Gastroesophageal sphincter (tissue), 3 donors: ENCODE results near the gene TXNDC11.

ENCODE experiments used
- EP300 ChIP-seq: sonication (generic); formaldehyde crosslinking; IDR thresholded peaks from one replicate; pipeline ENCODE4 v1.6.1; 2017; ENCODE audit warnings: antibody characterized with exemption, mild to moderate bottlenecking
- POLR2A ChIP-seq, 2 donors: fragments of 450-650 bp; IDR thresholded peaks; one replicate each; pipeline ENCODE4 v1.6.1; 2017; ENCODE audit warnings: antibody characterized with exemption in 2 of 2, mild to moderate bottlenecking in 2 of 2, moderate library complexity in 1 of 2
- TF ChIP-seq, protein P1 (sequence below), 4 experiments: fragments of 200-600 bp in 2 of 4; fragments of 450-650 bp in 2 of 4; sonication (generic) in 1 of 4; IDR thresholded peaks; one replicate each; pipeline ENCODE4 v1.5.1; 2017 to 2019; ENCODE audit warnings: antibody characterized with exemption in 4 of 4, mild to moderate bottlenecking in 2 of 4, moderate library complexity in 2 of 4

DNA sequence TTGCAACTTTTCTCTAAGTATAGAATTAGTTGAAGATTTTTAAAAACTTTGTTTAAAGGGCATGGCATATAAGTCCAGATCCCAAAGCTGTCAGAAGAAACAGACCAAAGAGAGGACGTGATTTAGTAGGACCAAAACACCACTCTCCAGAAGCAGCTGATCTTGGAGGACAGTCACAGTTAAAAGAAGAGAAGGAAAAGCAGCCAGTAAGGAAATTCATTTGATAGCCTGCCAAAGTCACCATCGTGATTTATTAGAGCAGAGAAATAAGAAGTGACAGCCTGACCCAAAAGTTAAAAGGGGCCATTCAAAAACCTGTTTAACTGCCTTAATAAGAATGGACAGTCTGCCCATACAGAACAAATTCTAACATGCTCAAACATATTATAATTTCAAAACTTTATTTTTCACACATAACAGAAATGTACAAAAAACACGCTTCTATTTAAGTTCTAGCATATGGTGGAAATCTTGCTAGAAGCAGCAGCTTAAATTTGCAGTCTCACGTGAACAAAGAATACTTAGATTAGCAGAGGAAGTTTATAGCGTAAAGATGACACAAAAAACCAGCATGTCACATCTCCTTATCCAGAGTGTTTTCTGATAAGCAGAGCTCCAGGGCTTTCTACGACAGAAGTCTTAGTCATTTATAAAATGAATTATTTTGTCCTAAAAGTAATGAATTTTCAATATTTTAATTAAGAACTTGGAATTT is 37.2 kb downstream of the TXNDC11 start:
- TF ChIP-seq POLR2A (IDR thresholded peaks at IDR 0.05) (no peak), EP300 (no peak)
- TF ChIP-seq, protein P1, sequence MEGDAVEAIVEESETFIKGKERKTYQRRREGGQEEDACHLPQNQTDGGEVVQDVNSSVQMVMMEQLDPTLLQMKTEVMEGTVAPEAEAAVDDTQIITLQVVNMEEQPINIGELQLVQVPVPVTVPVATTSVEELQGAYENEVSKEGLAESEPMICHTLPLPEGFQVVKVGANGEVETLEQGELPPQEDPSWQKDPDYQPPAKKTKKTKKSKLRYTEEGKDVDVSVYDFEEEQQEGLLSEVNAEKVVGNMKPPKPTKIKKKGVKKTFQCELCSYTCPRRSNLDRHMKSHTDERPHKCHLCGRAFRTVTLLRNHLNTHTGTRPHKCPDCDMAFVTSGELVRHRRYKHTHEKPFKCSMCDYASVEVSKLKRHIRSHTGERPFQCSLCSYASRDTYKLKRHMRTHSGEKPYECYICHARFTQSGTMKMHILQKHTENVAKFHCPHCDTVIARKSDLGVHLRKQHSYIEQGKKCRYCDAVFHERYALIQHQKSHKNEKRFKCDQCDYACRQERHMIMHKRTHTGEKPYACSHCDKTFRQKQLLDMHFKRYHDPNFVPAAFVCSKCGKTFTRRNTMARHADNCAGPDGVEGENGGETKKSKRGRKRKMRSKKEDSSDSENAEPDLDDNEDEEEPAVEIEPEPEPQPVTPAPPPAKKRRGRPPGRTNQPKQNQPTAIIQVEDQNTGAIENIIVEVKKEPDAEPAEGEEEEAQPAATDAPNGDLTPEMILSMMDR (IDR thresholded peaks at IDR 0.05) = no peak
